ENCODE data around the gene SCP2. TPM values are rescaled to one million over a fixed set of nuclear protein-coding genes. Genes with fewer than 3 reads are reported as not detected.

The SCP2 gene
- total RNA-seq, 1 donor from 2014 or later: 208 TPM

DNA sequence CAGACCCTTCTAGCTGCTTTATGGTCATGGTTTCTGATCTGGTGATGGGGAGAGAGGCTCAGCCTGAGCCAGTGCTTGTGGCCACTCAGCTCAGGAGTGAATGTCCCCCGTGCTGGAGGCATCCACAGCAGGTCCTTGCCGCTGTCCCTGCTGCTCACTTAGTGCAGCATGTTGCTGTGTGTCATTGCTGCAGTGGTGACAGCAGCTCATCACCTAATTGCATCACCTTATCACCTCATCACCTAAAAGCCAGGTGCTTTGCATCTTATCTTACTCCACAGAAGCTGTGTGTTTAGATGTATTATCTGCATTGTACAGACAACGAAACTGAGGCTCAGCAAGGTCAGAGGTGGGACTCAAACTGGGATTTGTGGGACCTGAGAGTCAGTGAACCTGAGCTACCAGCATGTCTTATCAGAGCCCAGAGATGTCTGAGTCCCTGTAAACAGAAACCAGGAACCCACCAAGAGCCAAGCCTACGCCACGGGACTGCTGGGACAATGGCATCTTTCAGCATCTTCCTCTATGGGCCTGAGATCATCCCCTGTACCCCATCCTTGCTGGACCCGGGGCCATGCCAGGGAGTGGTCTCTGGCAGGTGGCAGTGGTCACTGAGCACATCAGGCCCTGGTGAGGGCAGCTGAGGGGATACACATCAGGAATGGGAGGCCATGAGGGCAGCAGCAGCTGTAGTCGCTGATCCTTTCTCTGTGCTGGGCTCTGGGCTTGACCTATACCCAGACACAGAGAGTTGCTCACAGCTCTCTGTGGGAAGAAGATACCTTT is 141.4 kb downstream of the SCP2 start:
- DNase-seq (ENCODE audit: low spot score): no peak

DNA sequence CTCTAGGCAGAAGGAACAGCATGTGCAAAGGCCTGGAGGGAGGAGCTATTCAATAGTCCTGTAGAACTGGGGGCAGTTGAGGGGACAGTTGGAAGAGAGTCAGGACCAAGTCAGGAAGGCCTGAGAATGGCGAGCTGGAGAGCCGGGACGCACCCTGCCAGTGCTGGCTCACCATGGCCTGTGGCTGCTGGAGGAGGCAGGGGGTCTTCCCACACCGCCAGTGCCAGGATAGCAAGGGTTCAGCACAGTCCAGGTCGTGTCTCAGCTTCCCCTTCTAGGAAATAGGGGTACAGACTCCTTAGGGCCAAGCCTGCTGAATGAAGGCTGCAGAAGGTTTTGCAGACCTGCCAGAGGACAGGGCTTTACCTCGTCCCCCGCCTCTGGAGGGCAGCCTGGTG is 142.2 kb downstream of the SCP2 start:
- DNase-seq (ENCODE audit: low spot score): no peak

DNA sequence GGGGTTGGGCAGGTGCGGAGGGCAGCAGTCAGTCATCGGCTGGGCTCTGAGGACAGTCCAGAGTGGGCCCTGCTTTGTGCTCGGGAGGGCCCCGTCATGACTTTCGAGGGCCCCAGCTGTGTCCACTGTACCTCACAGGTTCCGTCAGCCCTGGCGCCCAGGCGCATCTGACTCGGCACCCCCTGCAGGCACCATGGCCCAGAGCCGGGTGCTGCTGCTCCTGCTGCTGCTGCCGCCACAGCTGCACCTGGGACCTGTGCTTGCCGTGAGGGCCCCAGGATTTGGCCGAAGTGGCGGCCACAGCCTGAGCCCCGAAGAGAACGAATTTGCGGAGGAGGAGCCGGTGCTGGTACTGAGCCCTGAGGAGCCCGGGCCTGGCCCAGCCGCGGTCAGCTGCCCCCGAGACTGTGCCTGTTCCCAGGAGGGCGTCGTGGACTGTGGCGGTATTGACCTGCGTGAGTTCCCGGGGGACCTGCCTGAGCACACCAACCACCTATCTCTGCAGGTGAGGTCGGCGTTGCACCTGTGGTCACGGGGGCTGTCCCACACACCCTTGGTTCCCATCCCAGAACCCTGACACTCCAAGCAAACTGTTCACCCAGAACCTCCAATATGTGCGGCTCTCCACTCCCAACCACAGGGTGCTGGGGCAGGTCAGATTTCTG is 142.7 kb downstream of the SCP2 start:
- DNase-seq (ENCODE audit: low spot score): no peak

DNA sequence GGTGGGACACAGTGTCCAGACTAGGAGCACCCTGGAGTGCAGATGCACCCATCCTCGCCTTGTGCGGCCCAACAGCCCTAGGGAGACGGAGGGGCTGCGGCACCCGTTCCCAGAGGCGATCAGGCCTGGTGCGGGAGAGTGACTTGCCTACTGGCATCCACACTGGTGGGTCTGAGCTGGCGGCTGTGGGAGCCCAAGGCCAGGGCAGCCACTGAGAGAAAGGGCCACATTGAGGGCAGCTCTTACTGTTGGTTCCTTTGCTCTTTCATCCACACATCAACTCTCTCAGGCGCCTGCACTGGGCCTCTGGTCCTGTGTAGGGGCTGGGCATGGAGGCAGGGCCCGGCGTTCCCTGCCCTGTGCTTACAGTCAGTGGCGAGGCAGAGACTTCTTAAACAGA is 143.5 kb downstream of the SCP2 start:
- no peak for DNase-seq (ENCODE audit: low spot score)

DNA sequence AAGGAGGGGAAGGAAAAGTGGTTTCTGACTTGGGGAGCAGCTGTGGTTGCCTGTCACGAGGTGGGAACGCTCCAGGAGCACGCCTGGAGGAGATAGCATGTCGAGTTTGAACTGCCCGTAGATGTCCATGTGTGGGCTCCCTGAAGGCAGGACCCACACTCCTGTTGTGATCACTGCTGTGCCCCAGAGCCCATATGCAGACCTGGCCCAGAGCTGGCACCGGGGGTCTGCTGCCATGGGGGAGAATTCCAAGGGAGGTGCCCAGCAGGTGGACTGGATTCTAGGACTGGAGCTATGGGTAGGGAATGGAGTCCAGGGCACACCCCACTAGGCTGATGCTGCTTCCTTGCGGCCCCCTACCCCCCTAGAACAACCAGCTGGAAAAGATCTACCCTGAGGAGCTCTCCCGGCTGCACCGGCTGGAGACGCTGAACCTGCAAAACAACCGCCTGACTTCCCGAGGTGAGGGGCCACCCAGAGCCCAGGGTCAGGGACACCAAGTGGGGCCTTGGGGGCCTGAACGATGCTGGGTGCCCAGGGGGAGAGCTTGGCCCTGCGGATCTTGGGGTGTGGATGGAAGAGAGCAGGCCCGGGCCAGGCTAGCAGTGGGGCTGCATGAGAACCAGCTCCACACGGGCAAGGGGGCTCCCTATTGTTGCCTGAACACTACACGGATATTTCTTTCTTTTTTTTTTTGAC is 144.2 kb downstream of the SCP2 start:
- no peak for DNase-seq (ENCODE audit: low spot score)

DNA sequence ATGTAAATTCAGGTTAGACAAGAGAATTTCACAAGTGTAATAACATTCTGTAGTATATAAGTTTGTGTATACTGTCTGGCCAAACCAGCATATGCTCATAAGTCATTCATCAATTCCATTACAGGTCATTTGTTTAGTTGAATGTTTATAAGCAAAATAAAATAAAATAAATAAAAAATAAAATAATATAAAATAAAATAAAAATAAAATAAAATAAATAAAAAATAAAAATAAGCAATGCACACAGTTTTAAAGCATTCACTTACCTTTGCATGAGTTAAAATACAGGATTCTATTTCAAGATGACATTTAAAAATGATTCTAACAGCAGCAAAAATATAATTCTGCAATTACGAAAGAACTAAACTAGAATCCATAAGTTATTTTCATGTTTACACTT is 144.8 kb downstream of the SCP2 start:
- no peak for DNase-seq (ENCODE audit: low spot score)

DNA sequence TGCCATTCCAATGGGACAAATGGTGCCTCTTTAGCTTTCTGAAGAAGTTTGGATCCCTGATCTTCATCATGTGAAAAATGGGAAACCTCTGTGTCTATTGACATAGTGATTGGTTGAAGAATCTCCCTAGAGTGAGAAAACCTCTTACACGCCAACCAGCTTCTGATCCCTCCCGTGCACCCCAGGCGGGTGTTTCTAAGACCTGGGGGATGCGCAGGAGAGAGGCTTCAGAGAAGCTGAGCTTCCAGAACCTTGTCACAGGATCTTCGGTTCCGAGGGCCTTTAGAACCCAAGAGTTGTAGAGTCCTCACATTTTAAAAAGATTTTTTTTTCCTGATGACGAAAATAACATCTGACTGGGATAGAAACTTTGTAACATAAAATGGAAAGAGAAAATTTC is 146.2 kb downstream of the SCP2 start:
- DNase-seq (ENCODE audit: low spot score): no peak

DNA sequence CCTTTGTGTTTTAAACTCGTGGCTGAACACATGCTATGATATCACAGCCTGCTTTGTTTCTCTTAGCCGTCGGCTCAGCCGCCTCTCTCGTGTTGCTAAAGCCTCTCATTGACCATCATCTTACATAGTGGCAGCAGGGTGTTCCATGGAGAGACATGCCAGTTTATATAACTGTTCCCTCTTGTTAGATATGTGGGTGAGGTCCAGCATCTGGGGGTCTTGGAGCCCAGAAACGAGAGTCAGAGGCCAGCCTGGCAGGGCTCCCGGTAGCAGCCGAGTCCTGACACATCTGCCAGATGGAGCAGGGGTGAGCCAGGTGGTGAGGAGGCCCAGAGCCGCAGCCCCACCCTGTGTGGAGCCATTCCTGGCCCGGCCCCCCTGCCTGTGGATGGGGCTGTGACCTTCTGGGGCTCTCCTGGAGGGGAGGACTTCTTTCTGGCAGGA is 146.8 kb downstream of the SCP2 start:
- no peak for DNase-seq (ENCODE audit: low spot score)

DNA sequence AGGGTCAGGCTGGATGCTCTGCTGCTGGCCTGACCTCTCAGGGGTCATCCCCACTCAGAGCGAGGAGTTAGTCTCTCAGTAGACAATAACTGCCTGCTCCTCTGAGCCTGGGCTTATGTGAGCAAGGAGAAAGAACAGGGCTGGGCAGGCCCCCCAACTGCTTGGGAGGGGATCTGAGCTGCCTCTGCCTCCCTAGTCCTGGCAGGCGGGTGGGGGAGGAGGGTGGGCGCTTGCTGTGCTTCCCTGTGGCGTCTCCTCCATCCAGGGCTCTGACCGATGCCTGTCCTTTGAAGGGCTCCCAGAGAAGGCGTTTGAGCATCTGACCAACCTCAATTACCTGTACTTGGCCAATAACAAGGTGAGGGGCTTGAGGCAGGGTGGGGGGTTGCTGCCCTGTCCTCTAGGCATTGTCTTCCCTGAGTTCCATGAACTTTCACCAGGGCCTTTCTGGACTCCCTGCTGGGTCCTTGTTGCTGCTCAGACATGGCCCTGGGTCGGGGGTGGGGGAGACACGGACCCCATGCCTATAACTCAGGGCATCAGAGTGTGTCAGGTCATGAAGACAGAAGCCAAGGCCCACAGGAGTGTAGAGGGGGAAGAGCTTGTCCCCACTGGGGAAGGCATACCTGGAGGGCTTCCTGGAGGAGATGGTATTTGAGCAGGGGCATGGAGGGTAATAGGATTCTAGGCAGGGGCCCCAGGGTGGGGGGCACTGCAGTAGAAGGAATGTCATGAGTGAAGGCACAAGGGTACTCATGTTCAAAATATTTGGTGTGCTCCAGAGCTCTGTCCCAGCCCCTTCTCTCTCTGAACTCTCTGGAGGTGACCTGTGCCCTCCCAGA is 147.5 kb downstream of the SCP2 start:
- DNase-seq (ENCODE audit: low spot score): no peak

DNA sequence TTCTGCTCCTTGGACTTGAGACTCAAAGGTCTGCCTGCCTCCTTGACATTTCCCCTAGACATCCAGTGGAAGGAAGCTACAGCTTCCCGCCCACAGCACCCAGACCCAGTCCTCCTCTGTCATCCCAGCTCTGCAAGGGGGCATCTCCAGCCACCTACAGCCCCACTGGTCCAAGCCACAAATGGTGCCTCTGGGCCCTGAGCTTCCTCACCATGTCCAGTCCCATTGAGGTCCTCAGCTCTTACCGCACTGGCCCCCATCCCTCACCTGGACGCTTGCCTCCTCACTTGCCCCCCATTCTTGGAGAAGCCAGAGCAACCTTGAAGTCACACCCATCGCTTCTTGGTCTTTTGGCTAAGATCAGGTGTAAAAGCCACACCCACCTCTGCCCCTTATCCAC is 148.1 kb downstream of the SCP2 start:
- no peak for DNase-seq (ENCODE audit: low spot score)

DNA sequence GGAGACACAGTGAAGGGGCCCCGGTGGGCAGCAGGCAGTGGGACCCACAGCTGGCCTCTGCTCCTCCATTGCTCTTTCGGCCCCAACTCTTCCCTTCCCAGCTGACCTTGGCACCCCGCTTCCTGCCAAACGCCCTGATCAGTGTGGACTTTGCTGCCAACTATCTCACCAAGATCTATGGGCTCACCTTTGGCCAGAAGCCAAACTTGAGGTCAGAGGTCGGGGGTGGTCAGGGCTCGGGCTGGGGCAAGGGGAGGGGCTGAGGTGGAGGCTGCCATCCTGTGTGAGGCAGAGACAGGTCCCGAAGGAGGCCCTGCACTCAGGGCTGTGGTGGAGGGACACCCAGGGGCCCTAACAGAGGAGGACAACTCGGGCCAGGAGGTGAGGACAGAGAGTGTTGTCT is 148.7 kb downstream of the SCP2 start:
- DNase-seq (ENCODE audit: low spot score): no peak

DNA sequence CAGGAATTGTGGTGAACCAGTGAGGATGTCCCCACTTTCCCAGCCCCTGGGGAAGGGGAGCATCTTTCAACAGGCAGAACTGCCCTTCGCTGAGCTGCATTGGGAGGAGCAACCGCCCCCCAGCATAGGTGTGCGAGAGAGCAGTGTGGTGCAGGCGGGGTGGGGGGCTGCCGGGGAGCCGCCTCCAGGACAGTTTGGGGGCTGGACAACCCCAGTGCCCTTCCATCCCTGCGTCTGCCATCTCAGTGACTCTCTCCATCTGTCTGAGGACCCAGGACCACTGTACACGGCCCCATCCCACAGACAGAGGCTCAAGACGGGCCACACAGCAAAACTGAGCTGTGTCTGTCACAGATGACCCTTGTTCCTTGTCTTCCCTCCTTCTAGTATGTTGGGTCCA is 149.1 kb downstream of the SCP2 start:
- no peak for DNase-seq (ENCODE audit: low spot score)

DNA sequence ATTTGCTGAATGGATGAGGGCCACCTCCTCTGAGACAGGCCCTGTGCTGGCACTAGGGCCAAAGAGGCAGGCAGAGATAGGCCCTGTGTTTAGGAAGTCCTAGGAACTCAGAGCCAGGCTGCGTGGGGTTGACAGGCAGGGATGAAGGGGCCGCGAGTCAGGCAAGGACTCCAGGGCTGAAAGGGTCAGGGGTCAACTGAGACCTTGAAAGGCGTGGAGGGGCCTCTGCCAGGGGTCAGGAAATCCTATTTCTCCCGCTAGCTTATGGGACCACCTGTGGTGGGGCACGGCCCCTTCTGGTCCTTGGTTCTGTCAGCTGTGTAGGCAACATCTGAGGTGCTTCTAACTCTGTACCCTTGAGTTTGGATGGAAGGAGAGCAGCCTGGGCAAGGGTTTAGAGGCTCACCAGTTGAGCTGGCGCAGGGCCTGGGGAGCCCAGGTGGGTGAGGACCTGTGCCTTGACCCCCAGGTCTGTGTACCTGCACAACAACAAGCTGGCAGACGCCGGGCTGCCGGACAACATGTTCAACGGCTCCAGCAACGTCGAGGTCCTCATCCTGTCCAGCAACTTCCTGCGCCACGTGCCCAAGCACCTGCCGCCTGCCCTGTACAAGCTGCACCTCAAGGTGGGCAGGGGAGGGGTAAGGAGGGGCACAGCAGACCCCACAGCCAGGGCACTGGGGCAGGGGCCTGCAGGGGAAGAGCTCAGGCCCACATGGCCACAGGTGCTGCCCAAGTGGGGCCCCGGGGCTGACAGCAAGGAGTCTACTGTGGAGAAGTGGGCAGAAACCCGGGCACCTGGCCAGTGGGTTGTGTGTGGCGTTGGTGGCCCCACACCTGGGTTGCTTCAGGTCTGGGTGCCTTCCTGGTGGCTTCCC is 149.9 kb downstream of the SCP2 start:
- no peak for DNase-seq (ENCODE audit: low spot score)

DNA sequence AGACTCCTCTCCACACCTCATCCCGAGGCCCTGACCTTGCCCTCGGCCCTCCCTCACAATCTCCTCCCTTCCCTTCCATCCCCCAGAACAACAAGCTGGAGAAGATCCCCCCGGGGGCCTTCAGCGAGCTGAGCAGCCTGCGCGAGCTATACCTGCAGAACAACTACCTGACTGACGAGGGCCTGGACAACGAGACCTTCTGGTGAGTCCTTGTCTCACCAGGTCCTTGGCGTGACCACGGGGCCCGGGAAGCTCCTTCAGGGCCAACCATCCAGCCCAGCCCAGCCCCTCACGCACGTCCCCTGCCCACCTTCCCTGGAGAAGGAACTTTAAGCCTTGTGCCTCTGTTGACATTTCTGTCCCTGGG is 150.5 kb downstream of the SCP2 start:
- DNase-seq (ENCODE audit: low spot score): no peak

DNA sequence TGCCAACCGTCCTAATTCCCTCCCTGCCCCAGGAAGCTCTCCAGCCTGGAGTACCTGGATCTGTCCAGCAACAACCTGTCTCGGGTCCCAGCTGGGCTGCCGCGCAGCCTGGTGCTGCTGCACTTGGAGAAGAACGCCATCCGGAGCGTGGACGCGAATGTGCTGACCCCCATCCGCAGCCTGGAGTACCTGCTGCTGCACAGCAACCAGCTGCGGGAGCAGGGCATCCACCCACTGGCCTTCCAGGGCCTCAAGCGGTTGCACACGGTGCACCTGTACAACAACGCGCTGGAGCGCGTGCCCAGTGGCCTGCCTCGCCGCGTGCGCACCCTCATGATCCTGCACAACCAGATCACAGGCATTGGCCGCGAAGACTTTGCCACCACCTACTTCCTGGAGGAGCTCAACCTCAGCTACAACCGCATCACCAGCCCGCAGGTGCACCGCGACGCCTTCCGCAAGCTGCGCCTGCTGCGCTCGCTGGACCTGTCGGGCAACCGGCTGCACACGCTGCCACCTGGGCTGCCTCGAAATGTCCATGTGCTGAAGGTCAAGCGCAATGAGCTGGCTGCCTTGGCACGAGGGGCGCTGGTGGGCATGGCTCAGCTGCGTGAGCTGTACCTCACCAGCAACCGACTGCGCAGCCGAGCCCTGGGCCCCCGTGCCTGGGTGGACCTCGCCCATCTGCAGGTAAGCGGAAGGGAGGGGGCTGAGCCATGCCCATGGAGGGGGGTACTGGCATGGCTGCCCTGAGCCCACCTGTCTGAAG is 151.4 kb downstream of the SCP2 start:
- DNase-seq (ENCODE audit: low spot score): no peak

DNA sequence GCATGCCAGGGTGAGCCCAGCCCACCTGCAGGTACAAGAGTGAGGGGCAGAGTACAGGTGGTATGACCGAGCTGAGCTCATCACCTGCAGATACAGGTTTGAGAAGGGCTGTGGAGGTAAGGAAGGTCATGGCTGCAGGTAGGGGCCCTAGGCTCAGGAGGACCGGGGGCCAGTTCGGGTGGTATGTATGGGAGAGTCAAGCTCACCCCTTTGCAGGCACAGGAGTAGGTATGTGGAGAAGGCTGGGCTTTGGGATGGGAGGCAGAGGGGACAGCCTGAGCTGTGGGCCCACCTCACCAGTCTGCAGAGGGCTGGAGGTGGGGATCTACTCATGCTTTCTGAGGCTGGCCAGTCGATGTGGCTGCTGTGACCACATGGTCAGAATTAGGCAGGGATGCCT is 152.2 kb downstream of the SCP2 start:
- DNase-seq (ENCODE audit: low spot score): no peak

DNA sequence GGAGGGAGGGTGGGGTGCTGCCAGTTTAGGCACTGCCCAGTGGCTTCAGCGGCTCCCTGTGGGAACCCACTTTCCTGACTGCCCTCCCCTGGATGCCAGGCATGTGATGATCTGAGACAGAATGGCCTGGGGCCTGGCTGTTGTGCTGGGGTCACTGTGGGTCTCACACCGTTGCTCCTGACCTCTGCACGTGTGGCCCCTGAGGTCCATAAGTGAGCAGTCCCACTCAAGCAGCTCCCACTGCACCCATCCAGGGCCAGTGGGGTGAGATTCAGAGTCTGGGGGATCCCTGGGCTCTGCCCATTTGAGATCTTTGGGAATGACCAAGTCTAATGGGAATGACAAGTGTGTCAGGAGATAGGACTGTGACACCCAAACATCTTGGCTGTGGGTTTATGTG is 153.0 kb downstream of the SCP2 start:
- DNase-seq (ENCODE audit: low spot score): no peak

DNA sequence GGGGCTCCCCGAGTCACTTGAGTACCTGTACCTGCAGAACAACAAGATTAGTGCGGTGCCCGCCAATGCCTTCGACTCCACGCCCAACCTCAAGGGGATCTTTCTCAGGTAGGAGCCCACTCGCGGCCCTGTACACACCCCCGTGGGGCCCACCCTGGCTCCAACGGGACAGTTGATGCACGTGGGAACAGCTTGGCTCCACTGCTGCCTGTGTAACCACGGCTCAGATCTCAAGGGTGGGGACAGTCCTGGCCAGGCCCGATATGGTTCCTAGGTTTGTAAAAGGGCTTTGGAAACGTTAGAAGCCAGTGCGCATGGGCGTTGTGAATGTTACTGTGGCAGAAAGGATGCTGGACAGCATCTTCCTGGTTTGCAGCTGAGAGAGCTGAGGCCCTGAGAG is 153.7 kb downstream of the SCP2 start:
- DNase-seq (ENCODE audit: low spot score): no peak

DNA sequence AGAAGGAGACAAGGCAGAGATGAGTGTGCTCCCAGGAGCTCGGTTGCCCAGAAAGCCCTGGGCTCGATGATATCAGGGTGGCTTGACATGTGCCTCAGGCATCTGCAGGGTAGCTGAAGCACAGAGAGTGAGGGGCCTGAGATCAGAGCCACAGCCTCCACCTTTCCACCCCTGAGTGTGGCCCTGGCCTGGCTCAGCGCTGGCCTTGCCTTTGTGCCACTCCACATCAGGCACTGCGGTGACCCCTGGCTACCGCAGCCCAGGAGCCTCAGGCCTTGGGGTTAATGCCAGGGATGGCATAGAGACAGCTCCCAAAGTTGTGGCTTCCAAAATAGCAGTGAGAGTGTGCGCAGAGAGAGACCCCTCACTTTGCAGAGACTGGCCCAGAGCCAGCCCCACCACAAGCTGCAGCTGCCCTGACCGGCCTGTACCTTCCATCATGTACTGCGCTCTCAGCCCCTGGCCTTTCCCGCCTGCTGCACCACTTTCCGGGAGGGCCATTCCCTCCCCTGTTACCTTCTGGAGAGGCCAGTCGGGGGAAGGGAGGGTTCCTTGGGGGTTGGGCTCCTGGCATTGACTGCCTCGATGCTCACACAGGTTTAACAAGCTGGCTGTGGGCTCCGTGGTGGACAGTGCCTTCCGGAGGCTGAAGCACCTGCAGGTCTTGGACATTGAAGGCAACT is 154.4 kb downstream of the SCP2 start:
- no peak for DNase-seq (ENCODE audit: low spot score)
